Esophagus muscularis mucosa (tissue), 3 donors: ENCODE measurements around the gene PPP2R5C.

ENCODE experiments used
- CTCF ChIP-seq, 3 experiments: fragments of 200-600 bp in 2 of 3; fragments of 450-650 bp in 1 of 3; sonication (generic) in 2 of 3; IDR thresholded peaks; one replicate each; pipeline ENCODE4 v1.5.1; 2017 to 2019; ENCODE audit warnings: antibody characterized with exemption in 3 of 3, mild to moderate bottlenecking in 2 of 3, moderate library complexity in 1 of 3
- POLR2A ChIP-seq: fragments of 450-650 bp; IDR thresholded peaks from one replicate; pipeline ENCODE4 v1.6.1; 2017; ENCODE audit warnings: antibody characterized with exemption, moderate library complexity, mild to moderate bottlenecking, low read depth
- POLR2AphosphoS5 ChIP-seq, 2 donors: sonication (generic); formaldehyde crosslinking; IDR thresholded peaks; one replicate each; pipeline ENCODE4 v1.6.1; 2017; ENCODE audit warnings: antibody characterized with exemption in 2 of 2

GRCh38 chr14:101796479-101796878 lies 35.0 kb downstream of the PPP2R5C start:
- no peak for TF ChIP-seq POLR2AphosphoS5 (IDR thresholded peaks at IDR 0.05)
- TF ChIP-seq CTCF (IDR thresholded peaks at IDR 0.05): no peak
- no peak for TF ChIP-seq POLR2A
